Esophagus muscularis mucosa (tissue), 4 donors: ENCODE data around the gene MGAM2.

Source experiments
- EP300 ChIP-seq: sonication (generic); formaldehyde crosslinking; IDR thresholded peaks from one replicate; pipeline ENCODE4 v1.6.1; 2017; ENCODE audit warnings: antibody characterized with exemption
- POLR2A ChIP-seq: fragments of 450-650 bp; IDR thresholded peaks from one replicate; pipeline ENCODE4 v1.6.1; 2017; ENCODE audit warnings: antibody characterized with exemption, moderate library complexity, mild to moderate bottlenecking, low read depth
- POLR2AphosphoS5 ChIP-seq, 2 donors: sonication (generic); formaldehyde crosslinking; IDR thresholded peaks; one replicate each; pipeline ENCODE4 v1.6.1; 2017; ENCODE audit warnings: antibody characterized with exemption in 2 of 2
- TF ChIP-seq, protein P1 (sequence below), 3 experiments: fragments of 200-600 bp in 2 of 3; fragments of 450-650 bp in 1 of 3; sonication (generic) in 2 of 3; IDR thresholded peaks; one replicate each; pipeline ENCODE4 v1.5.1; 2017 to 2019; ENCODE audit warnings: antibody characterized with exemption in 3 of 3, mild to moderate bottlenecking in 2 of 3, moderate library complexity in 1 of 3

DNA sequence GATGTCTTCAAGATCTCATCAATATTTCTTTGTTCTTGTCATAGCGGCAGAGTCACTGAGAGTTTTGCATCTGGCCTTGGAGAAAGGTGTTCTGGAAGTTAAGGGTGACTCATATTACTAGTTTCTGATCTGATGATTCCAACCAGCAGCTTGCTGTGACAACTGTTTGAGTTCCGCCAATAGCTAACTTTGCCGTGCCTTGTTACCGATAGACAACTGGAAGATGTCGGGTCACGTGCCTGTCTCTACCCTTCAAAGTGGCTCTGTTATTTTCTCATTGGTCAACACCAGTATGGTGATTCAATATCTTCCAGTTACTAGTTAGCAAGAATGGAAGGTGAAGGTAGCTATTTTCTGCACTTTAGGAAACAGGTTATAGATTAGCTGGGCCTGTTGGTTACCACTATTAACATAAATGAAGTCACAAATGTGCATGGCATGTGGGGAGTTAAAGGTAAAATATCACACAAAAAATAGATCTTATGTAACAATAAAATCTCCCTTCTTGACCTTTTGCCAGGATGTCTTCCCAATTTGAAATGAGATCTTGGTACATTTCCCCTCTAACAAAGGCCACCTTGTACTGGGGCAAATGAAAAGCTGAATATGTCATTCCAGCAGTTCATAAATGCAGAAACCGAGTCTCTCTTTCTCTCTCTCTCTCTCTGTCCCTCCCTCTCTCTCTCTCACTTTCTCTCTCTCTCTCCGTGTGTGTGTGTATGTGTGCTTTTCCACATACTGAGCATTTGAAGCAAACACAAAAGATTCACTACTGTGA lies 2.6 kb upstream of the MGAM2 start:
- TF ChIP-seq, protein P1, sequence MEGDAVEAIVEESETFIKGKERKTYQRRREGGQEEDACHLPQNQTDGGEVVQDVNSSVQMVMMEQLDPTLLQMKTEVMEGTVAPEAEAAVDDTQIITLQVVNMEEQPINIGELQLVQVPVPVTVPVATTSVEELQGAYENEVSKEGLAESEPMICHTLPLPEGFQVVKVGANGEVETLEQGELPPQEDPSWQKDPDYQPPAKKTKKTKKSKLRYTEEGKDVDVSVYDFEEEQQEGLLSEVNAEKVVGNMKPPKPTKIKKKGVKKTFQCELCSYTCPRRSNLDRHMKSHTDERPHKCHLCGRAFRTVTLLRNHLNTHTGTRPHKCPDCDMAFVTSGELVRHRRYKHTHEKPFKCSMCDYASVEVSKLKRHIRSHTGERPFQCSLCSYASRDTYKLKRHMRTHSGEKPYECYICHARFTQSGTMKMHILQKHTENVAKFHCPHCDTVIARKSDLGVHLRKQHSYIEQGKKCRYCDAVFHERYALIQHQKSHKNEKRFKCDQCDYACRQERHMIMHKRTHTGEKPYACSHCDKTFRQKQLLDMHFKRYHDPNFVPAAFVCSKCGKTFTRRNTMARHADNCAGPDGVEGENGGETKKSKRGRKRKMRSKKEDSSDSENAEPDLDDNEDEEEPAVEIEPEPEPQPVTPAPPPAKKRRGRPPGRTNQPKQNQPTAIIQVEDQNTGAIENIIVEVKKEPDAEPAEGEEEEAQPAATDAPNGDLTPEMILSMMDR (IDR thresholded peaks at IDR 0.05) = no peak
- TF ChIP-seq POLR2AphosphoS5 (IDR thresholded peaks at IDR 0.05) (no peak), POLR2A (no peak), EP300 (no peak)
